GM10847 (cell line): ENCODE measurements around the gene RNF223.

Experiments used
- POLR2A ChIP-seq: IDR thresholded peaks from 2 replicates; pipeline ENCODE4 v1.6.1; 2011; ENCODE audit not compliant: insufficient read length; ENCODE audit errors: extremely low read depth

The RNF223 gene

DNA sequence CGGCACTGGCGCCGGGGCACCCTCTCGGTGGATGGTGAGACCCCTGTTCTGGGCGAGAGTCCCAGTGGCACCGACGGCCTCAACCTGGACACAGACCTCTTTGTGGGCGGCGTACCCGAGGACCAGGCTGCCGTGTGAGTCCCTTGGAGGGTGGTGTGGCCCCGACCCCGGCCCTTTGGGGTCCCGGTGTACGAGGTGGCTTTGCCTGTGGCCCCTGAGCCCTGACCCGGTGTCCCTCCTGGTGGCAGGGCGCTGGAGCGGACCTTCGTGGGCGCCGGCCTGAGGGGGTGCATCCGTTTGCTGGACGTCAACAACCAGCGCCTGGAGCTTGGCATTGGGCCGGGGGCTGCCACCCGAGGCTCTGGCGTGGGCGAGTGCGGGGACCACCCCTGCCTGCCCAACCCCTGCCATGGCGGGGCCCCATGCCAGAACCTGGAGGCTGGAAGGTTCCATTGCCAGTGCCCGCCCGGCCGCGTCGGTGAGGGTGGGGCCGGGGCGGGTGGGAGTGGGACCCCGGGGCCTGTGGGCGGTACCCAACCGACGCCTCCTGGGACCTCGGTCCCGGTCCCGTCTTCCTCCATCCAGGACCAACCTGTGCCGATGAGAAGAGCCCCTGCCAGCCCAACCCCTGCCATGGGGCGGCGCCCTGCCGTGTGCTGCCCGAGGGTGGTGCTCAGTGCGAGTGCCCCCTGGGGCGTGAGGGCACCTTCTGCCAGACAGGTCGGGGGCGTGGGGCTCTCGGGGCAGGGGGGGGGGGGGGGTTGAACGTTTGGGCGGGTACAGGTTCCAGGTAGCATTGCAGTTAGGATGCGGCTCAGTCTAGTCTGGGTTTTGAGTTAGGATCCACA lies 24.6 kb downstream of the RNF223 start:
- no peak for TF ChIP-seq POLR2A

DNA sequence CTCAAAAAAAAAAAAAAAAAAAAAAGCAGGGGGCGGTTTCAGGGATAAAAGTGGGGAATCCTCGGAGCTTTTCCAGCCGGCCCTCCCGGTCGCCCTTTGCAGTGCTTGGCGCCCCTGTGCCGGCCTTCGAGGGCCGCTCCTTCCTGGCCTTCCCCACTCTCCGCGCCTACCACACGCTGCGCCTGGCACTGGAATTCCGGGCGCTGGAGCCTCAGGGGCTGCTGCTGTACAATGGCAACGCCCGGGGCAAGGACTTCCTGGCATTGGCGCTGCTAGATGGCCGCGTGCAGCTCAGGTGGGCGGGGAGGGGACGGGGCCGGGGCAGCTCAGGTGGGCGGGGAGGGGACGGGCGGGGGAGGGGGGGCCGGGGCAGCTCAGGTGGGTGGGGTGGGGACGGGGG lies 25.3 kb downstream of the RNF223 start:
- TF ChIP-seq POLR2A = no peak

DNA sequence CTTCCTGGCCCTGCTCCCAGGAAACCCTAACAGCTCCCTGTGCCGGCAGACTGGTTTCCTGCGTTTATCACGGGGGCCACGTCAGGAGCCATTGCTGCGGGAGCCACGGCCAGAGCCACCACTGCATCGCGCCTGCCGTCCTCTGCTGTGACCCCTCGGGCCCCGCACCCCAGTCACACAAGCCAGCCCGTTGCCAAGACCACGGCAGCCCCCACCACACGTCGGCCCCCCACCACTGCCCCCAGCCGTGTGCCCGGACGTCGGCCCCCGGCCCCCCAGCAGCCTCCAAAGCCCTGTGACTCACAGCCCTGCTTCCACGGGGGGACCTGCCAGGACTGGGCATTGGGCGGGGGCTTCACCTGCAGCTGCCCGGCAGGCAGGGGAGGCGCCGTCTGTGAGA lies 26.1 kb downstream of the RNF223 start:
- TF ChIP-seq POLR2A = no peak

DNA sequence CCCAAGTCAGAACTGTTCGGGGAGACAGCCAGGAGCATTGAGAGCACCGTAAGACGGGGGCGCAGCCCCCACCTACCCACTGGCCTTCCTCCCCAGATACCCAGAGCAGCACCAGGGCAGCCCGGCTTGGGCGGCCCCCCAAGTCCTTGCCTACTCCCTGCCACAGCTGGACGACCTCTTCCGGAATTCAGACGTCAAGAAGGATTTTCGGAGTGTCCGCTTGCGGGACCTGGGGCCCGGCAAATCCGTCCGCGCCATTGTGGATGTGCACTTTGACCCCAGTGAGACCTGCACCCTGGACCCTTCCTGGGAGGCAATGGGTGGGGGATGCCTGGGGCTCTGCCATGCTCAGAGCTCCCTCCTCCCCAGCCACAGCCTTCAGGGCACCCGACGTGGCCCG lies 26.7 kb downstream of the RNF223 start:
- TF ChIP-seq POLR2A = no peak

DNA sequence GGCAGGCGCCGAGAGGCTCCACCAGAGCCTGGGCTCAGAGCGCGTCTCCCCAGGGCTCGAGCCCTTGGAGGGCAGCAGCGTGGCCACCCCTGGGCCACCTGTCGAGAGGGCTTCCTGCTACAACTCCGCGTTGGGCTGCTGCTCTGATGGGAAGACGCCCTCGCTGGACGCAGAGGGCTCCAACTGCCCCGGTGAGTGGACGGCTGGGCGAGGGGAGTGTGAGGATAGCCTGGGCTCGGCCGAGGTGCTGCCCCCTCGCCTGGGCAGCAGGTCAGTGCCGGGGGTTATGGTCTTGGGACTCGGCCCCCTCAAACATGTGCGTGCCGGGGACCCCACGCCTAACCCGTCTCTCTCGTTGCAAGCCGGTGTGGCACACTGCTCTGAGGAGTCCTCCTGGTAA lies 27.3 kb downstream of the RNF223 start:
- no peak for TF ChIP-seq POLR2A

DNA sequence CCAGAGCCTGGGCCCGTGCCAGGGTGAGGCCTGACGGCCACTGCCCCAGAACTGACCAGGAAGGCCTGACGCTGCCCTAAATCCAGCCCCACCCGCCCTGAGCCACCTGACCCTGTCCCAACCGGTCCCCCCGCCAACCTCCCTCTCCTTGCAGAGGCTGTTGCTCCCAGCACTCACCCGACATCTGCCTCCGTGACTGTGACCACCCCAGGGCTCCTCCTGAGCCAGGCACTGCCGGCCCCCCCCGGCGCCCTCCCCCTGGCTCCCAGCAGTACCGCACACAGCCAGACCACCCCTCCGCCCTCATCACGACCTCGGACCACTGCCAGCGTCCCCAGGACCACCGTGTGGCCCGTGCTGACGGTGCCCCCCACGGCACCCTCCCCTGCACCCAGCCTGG lies 27.9 kb downstream of the RNF223 start:
- no peak for TF ChIP-seq POLR2A

DNA sequence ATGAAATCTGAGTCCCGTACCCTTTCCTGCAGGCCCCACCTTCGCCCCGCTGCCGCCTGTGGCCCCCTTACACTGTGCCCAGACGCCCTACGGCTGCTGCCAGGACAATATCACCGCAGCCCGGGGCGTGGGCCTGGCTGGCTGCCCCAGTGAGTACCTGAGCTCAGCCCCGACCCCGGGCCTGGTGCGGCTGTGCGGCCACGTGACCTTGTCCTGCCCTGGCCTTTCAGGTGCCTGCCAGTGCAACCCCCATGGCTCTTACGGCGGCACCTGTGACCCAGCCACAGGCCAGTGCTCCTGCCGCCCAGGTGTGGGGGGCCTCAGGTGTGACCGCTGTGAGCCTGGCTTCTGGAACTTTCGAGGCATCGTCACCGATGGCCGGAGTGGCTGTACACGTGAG lies 29.0 kb downstream of the RNF223 start:
- TF ChIP-seq POLR2A = no peak

DNA sequence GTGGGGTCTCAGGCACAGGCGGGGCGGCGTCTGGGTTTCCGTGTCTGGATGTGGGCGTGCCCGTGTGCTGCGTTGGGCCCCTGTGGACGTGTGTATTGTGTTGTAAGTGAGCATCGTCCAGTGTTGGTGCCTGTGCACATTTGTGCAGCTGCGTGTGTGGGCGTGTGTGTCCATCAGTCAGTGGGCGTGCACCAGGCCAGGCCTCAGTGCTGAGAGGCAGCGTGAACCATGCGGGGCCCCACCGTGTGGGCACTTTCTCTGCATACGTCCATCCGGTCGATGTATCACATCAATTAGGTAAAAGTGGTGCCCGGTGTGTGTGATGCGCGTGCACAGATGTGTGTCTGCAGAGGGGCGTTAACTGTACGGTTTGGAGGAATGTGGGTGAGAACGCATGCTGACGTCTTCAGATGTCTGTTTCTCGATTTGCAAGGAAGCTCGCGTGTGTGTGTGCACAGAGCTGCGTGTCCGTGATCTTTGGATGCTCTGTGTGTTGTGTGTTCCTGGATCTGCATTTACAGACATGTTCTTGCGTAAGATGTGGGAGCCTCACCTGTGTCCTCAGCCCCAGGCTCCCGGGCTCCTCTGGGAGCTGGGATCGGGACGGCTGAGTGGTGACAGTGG lies 29.5 kb downstream of the RNF223 start:
- no peak for TF ChIP-seq POLR2A

DNA sequence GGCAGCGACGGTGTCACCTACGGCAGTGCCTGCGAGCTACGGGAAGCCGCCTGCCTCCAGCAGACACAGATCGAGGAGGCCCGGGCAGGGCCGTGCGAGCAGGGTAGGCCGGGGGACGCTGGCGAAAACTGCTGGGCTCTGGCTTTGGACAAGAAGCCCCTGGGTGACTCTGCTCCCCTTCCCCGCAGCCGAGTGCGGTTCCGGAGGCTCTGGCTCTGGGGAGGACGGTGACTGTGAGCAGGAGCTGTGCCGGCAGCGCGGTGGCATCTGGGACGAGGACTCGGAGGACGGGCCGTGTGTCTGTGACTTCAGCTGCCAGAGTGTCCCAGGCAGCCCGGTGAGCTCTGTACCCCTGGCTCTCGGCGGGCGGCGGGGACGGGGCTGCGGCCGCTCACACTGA lies 30.2 kb downstream of the RNF223 start:
- TF ChIP-seq POLR2A = no peak

DNA sequence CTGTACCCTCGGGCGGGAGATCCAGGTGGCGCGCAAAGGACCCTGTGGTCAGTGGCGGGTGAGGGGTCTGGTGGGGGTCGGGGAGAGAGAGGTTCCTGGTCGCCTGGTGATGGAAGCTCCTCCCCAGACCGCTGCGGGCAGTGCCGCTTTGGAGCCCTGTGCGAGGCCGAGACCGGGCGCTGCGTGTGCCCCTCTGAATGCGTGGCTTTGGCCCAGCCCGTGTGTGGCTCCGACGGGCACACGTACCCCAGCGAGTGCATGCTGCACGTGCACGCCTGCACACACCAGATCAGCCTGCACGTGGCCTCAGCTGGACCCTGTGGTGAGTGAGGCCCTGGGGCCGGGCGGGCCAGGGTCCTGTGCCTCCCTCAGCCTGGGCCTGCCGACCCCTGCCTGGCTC lies 30.7 kb downstream of the RNF223 start:
- TF ChIP-seq POLR2A = no peak

DNA sequence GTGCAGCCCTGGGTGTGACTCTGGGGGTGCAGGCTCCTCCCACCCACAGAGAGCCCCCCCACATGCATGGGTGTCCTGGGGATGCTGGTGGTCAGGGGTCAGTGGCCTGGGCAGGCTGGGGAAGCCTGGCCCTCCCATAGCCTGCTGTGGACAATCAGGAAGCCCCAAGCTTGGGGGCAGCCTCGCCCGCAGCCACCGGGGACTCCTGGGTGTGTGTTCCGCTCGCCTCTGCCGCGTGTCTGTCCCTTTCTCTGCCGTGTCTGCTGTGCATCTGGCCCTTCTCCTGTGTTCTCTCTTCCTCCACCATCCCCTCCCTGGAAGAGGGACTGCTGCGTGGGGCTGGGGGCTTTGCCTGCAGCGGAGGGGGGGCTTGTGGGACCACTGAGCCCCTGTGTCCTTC lies 31.3 kb downstream of the RNF223 start:
- TF ChIP-seq POLR2A = no peak

DNA sequence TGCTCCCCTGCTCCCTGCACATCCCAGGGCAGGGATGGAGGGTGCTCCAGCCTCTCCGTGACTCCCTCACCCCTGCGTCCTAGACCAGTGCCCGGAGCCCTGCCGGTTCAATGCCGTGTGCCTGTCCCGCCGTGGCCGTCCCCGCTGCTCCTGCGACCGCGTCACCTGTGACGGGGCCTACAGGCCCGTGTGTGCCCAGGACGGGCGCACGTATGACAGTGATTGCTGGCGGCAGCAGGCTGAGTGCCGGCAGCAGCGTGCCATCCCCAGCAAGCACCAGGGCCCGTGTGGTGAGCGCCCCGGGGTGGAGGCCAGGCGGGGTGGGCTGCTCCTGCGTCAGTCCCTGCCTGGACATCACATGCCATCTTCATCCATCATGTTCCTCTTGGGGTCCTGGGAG lies 32.2 kb downstream of the RNF223 start:
- no peak for TF ChIP-seq POLR2A

DNA sequence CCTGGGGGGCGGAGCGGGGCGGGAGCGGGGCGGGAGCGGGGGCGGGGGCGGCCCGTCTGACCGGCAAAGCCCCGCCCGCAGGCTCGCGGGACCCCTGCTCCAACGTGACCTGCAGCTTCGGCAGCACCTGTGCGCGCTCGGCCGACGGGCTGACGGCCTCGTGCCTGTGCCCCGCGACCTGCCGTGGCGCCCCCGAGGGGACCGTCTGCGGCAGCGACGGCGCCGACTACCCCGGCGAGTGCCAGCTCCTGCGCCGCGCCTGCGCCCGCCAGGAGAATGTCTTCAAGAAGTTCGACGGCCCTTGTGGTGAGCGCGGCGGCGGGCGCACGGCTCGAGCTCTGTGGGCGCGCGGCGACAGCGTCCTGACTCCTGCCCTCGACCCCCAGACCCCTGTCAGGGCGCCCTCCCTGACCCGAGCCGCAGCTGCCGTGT lies 33.0 kb downstream of the RNF223 start:
- TF ChIP-seq POLR2A = no peak

DNA sequence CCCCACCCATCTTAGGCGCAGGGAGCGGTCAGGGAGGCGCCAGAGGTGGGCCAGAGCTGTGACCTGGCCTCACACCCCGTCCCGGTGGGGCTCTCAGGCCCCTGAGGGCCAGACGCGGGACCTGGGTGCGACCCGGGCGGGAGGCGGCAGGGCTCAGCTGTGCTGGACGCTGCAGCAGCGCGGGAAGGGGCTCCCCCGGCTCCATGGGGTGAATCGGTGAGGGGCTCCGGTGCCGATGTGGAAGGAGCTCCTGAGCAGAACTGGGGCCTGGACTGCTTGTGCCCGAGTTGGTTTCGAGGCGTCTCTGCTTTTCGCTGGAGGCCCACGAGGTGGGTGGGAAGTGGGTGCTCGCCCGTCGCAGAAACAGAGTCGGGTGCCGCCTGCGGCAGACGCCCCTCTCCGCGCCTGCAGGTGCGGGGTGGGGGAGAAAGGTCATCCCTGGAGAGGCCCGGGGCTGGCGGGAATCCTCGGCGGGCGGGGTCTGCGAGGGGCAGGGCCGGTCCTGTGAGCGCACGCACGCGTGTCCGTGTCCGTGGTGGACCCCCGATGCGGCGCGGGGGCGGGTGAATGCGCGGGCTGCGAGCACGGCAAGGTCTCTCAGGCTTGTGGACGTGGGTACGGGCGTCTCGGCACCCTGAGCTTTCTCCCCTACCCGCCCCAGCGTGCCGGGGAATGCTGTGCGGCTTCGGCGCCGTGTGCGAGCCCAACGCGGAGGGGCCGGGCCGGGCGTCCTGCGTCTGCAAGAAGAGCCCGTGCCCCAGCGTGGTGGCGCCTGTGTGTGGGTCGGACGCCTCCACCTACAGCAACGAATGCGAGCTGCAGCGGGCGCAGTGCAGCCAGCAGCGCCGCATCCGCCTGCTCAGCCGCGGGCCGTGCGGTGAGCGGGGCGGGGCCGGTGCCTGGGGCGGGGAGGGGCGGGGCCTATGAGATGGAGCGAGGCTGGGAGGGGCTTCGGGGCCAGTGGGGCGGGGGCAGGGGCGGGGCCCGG lies 33.8 kb downstream of the RNF223 start:
- no peak for TF ChIP-seq POLR2A

DNA sequence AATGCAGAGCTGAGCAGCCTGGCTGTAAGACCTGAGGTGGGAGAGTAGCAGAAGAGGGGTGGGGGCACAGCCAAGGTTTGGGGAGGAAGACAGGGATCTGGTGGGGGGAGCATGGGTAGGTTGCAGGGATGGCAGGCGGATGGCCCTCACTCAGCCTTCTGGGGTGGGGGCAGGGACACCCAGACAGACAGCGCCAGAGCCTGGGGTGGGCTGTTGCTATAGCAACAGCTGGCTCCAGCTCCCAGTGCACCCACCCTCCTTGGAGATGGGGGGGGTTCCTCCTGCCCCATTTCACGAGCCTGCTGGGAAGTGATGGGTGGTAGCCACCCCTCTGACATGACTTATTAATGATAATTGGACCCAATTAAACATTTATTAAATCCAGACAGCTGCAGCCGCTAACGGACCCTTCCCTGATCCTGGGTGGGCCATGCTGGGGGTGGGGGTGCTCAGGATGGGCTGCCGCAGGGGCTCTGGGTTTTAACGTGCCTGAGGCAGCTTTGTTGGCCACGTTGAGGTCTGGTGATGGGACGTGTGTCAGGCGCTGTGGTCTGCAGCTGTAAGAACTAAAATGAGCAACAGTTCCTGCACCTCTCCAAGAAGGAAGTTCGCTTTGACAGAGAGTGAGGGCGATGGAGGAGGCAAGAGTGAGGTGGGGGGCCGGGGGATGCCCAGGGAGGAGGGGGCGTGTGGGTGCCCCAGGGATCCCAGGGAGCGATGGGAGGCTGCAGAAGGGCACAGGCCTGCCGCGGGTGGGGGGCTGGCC lies 34.8 kb downstream of the RNF223 start:
- TF ChIP-seq POLR2A = no peak
